Measurements from ENCODE around the gene IGDCC3. TPM values are rescaled to one million over a fixed set of nuclear protein-coding genes. Genes with fewer than 3 reads are reported as not detected.
A peak's percentile ranks its signal among the peaks of the same experiment; 100 is the strongest.

Gene IGDCC3
- total RNA-seq, 2 donors from 2014 or later: 7.9 to 13.5 TPM

- Mint-ChIP-seq H3K9me3 (no peaks in the 10 kb centered on the region), H3K27me3 (ENCODE audit: insufficient read depth) (peaks cover 3% of the 10 kb centered on the region), H3K4me3 (no peak overlapping the region), H3K27ac (peak overlapping the region; percentile 83), H3K4me1 (peaks cover 58% of the 10 kb centered on the region), H3K36me3 (ENCODE audit: low read depth) (peaks cover 3% of the 10 kb centered on the region)
- Histone ChIP-seq H3K27me3 (ENCODE audit: control insufficient read depth, insufficient read depth, low read length, poor library complexity, severe bottlenecking) (no peaks in the 10 kb centered on the region), H3K27ac (ENCODE audit: low read depth, low read length) (peak overlapping the region; percentile 99), H3K9ac (ENCODE audit: extremely low read depth, low read length, poor library complexity, severe bottlenecking) (no peak overlapping the region), H3K4me1 (ENCODE audit: control insufficient read depth, insufficient read depth, low read length) (peaks cover 25% of the 10 kb centered on the region), H3K9me3 (ENCODE audit: control insufficient read depth, low read length) (no peaks in the 10 kb centered on the region), H3K4me3 (ENCODE audit: low read length) (no peak overlapping the region), H3K36me3 (ENCODE audit: control insufficient read depth, insufficient read depth, low read length) (no peaks in the 10 kb centered on the region)
- 32 to 80% methylated on average over 1 to 10 of the region's 12 CpGs for WGBS, 2 experiments (ENCODE audit: insufficient coverage in 1 of 2, insufficient read length in 1 of 2)
- DNase-seq: peak; percentile 89
- TF ChIP-seq CTCF (conservative IDR thresholded peaks at IDR 0.05): no peak
Measured at GRCh38 chr15:65368302-65369211, 9.2 kb downstream of the IGDCC3 start.

GRCh38 chr15:65366122-65366892 is 11.5 kb downstream of the IGDCC3 start:
- no peak overlapping the region for H3K4me3 Mint-ChIP-seq
- Histone ChIP-seq H3K36me3 (ENCODE audit: control insufficient read depth, insufficient read depth, low read length) (no peaks in the 10 kb centered on the region), H3K4me3 (ENCODE audit: low read length) (no peak overlapping the region), H3K4me1 (ENCODE audit: control insufficient read depth, insufficient read depth, low read length) (peaks cover 17% of the 10 kb centered on the region), H3K9me3 (ENCODE audit: control insufficient read depth, low read length) (no peaks in the 10 kb centered on the region), H3K27me3 (ENCODE audit: control insufficient read depth, insufficient read depth, low read length, poor library complexity, severe bottlenecking) (no peaks in the 10 kb centered on the region), H3K9ac (ENCODE audit: extremely low read depth, low read length, poor library complexity, severe bottlenecking) (no peak overlapping the region), H3K27ac (ENCODE audit: low read depth, low read length) (no peak overlapping the region)
- H3K27me3 Mint-ChIP-seq (ENCODE audit: insufficient read depth): peaks cover 12% of the 10 kb centered on the region
- H3K27ac Mint-ChIP-seq: peak overlapping the region; percentile 18
- WGBS, 2 experiments (ENCODE audit: insufficient coverage in 1 of 2, insufficient read length in 1 of 2): 77 to 84% methylated on average over 5 to 7 of the region's 7 CpGs
- DNase-seq: peak; percentile 65
- H3K4me1 Mint-ChIP-seq: peaks cover 44% of the 10 kb centered on the region
- H3K9me3 Mint-ChIP-seq: no peaks in the 10 kb centered on the region
- TF ChIP-seq CTCF (conservative IDR thresholded peaks at IDR 0.05): no peak
- no peaks in the 10 kb centered on the region for H3K36me3 Mint-ChIP-seq (ENCODE audit: low read depth)

- peak overlapping the region; percentile 52 for H3K27ac Mint-ChIP-seq
- Histone ChIP-seq H3K9me3 (ENCODE audit: control insufficient read depth, low read length) (no peaks in the 10 kb centered on the region), H3K4me1 (ENCODE audit: control insufficient read depth, insufficient read depth, low read length) (peaks cover 17% of the 10 kb centered on the region), H3K27ac (ENCODE audit: low read depth, low read length) (no peak overlapping the region), H3K4me3 (ENCODE audit: low read length) (no peak overlapping the region), H3K9ac (ENCODE audit: extremely low read depth, low read length, poor library complexity, severe bottlenecking) (no peak overlapping the region), H3K36me3 (ENCODE audit: control insufficient read depth, insufficient read depth, low read length) (no peaks in the 10 kb centered on the region), H3K27me3 (ENCODE audit: control insufficient read depth, insufficient read depth, low read length, poor library complexity, severe bottlenecking) (no peaks in the 10 kb centered on the region)
- H3K36me3 Mint-ChIP-seq (ENCODE audit: low read depth): no peaks in the 10 kb centered on the region
- no peak for TF ChIP-seq CTCF (conservative IDR thresholded peaks at IDR 0.05)
- WGBS, 2 experiments (ENCODE audit: insufficient coverage in 1 of 2, insufficient read length in 1 of 2): 67 to 69% methylated on average over 1 to 2 of the region's 2 CpGs
- H3K4me3 Mint-ChIP-seq: no peak overlapping the region
- no peaks in the 10 kb centered on the region for H3K9me3 Mint-ChIP-seq
- peaks cover 16% of the 10 kb centered on the region for H3K27me3 Mint-ChIP-seq (ENCODE audit: insufficient read depth)
- peaks cover 44% of the 10 kb centered on the region for H3K4me1 Mint-ChIP-seq
- DNase-seq: peak; percentile 81
Measured at GRCh38 chr15:65365229-65365628, 12.6 kb downstream of the IGDCC3 start.

Data from endodermal cell (in vitro differentiated cells).